Left renal pelvis (tissue), 4 donors: ENCODE measurements around the gene DMTF1. TPM values are rescaled to one million over a fixed set of nuclear protein-coding genes. Genes with fewer than 3 reads are reported as not detected.
"Not testable (repeated sequence)": the region's sequence is repeated elsewhere in the genome, so short reads cannot be mapped to it uniquely, and the experiment has no call there.

Experiments
- DNase-seq, 4 donors: peaks; one replicate each; pipeline ENCODE4 v3.0.0-alpha.2; 2013; ENCODE audit warnings: low read depth in 4 of 4, low spot score in 3 of 4
- polyA plus RNA-seq, 4 donors: library from polyadenylated mRNA; unstranded; fragments of 120-200 nt; gene quantifications; one replicate each; pipeline ENCODE4 v1.2.1, GENCODE V29; 2013; ENCODE audit not compliant: insufficient read length in 4 of 4

Gene DMTF1
- polyA plus RNA-seq, 4 donors = 138 to 236 (median 167) TPM

DNA sequence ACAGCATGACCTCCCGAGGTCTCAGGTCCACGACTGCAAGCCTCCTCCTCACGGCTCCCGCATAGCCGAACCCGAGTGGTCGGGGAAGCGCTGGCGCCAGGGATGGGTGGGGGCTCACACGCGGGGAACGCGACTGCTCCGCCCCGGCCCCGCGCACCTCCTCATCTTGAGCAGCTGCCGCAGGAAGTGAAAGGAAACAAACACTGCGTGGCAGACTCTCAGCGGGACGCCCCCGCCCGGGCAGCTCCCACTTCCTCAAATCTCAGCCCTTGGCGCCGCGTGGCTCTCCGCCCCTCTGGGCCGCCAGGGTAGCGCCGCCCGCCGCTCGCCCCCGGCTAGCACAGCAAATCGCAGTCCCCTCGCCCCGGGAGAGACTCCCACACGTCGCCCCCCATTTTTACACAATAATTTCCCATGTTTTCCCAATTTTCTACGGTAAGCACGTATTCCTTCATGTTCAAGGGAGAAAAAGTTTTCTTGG is 67.3 kb downstream of the DMTF1 start, which contains the start of gene TMEM243:
TSS of gene TMEM243 (minus strand) at position 188 of the 481 bp plus-strand sequence. CDS start 229 bp downstream, outside the sequence.
- DNase-seq = peak in 2 of 4 donors; percentile 25 to 46

DNA sequence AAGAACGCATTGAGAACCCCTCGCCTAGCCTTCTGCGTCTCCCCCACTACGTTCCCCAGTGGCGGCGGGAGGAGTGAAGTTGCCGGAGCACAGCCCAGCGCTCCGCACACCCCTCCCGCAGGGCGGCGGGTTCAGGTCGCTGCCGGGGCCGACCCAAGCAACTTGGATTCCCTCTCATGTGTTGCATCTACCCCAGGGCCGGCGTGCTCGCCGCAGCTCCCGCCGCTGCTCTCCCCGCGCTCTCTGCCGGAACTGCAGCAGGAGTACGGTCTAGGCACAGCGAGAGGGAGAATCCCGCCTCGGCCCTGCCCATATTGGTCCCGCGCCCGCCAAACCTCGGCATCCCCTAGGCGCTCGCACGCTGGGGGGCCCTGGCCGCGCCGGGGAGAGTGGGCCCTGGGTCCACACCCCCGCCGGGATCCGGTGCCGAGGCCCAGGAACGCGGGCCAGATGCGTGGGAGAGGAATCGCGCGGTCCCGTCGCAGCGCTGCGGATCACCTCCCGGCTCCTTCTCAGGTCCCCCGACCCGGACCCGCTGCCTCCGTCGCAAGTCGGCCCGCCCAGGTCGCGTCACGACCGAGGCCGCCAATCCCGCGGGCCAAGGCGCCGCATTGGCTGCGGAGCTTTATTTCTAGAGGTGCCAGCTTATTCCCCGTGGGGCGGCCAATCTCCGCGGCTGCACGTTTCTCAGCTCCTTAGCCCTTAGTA is 67.9 kb downstream of the DMTF1 start:
- DNase-seq = peak in 2 of 4 donors; percentile 47 to 50

DNA sequence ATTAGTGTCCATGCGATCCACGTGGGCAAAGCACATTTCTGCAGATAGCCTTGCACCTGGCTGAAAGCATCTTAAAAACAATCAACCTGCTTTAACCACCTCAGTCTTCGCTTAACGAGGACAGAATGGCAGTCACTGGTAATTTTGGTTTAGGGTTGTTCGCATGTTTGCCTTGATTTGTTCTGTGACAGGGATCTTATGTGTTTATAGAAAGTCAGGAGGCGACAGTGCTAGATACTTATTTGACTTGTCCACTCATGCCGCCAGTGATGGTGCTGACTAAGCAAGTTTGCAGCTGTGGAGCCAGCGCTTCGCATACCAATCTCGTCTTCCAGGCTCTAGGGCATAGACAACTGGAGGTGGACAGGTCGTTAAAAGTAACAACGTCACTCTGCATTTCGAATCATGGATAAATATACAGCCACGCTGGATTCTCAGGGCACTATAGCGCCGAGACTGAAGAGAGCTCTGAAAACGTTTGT is 68.5 kb downstream of the DMTF1 start:
- DNase-seq = peak in 1 of 4 donors; percentile 27

DNA sequence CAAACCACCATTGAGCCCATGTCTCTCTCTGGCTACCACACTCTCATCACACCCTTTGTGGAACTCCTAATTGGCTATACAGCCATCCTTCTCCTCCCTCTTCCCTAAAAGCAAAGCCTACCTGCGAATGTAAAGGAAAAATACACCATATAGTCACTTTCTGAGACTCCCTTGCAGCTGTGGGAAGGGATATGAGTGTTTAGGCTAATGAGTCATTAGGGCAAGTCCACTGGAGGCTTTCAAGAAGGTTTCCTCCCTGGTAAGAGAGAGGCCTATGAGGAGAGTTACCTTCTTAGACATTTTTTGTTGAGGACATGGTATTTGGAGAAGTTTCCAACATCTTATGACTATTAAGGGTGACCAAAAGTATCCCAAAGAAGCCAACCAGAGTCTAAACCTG is 71.4 kb downstream of the DMTF1 start:
- DNase-seq = no peak

DNA sequence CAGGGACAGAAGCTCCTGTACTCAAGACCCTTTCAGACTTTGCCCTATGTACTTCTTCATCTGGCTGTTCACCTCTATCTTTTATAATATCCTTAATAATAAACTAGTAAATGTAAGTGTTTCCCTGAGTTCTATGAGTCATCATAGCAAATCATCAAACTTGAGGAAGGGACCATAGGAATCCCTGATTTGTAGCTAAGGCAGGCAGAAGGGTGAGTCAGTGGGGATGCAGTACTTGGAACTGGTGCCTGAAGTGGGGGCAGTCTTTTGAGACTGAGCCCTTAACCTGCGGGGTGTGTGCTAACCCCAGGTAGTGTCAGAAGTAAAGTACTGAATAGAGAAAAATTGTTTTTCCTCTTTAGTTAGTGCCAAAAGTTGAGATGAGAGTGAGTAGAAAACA is 73.4 kb downstream of the DMTF1 start:
- no peak for DNase-seq

DNA sequence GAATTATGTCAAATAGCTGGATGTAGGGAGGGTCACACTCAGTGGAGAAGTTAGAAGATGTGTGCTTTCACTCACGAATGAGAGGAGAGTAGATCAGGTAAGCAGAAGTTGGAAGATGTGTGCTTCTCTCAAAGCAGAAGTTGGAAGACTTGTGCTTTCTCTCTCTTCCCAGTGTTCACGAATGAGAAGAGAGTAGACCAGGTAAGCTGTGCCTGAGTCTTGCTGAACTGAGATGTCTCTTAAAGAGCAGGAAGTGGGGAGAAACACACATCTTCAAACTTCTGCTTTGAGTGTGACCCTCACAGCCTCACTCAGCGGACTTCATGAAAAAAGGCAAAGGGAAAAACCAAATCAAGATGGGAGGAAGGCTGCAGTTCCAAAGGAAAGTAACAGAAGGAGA is 74.2 kb downstream of the DMTF1 start:
- DNase-seq = no peak

DNA sequence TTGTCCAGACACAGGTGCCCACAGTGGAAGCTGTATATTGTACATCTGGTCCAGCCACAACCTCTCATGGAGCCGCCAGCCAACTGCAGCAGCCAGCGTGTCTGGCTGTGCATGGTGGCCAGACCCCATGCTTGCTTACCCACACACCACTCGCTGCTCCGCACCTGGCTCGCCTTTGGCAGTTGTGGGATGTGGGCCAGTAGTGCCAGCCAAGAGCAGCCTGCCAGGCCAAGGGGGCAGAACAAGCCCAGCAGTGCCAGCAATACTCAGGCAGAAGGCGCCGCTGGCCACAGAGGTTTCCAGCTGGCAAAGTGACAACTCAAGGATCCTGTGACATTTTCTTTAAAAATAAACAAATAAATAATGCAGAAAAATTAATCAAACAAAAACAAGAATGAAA is 79.0 kb downstream of the DMTF1 start:
- DNase-seq = no peak

DNA sequence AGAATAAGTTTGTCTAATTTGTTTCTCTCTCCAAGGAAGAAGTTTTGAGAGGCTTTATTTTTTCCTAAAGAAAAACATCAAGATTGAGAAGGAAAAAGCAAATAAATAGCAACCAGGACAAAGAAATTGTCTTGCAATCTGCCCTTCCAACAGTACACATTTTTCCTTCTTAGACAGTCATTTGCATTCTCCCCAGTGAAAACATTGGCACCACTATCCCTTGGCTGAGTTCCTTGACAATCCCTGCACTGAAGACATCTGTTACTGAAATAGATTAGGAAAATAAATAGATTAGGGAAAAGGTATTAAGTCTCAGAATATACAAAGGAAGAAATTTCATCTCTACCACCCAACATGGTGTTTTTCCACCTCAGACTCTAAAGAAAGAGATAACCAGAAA is 79.5 kb downstream of the DMTF1 start:
- DNase-seq = no peak

DNA sequence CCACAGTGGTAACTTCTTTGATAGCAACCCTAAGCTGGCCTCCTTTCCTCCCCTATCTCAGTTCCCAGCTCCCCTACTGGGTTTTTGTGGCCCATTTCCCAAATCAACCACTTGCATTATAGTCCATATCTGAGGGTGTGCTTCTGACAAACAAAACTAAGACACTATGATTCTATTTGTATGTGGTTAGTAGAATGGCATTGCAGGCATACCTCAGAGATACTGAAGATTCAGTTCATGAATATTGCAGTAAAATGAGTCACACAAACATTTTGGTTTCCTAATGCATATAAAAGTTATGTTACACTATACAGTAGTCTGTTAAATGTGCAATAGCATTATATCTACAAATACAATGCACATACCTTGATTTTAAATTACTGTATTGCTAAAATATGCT is 82.7 kb downstream of the DMTF1 start:
- no peak for DNase-seq

DNA sequence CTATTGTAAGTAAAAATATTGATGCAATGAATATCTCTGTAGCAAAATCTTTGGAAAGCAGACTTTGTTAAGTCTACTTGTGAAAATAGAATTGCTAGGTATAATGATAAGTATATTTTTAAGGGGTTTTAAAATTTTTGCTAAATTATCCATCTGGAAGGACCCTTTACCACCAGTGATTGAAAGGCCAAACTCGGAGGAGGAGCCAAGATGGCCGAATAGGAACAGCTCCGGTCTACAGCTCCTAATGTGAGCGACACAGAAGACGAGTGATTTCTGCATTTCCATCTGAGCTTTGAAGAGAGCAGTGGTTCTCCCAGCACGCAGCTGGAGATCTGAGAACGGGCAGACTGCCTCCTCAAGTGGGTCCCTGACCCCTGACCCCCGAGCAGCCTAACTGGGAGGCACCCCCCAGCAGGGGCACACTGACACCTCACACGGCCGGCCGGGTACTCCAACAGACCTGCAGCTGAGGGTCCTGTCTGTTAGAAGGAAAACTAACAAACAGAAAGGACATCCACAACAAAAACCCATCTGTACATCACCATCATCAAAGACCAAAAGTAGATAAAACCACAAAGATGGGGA is 86.3 kb downstream of the DMTF1 start:
- not testable (repeated sequence) for DNase-seq

DNA sequence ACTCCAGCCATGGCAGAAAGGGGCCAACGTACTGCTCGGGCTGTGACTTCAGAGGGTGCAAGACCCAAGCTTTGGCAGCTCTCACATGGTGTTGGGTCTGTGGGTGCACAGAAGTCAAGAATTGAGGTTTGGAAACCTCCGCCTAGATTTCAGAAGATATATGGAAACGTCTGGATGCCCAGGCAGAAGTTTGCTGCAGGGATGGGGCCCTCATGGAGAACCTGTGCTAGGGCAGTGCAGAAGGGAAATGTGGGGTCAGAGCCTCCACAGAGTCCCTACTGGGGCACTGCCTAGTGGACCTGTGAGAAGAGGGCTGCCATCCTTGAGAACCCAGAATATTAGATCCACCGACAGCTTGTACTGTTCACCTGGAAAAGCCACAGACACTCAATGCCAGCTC is 93.4 kb downstream of the DMTF1 start:
- DNase-seq = not testable (repeated sequence)

Other genes starting within 250 kb of the DMTF1 start
- 1 to 10 TPM; 2.9 to 7.7 (median 6.9) TPM for gene ELAPOR2, start 92.8 kb upstream of the DMTF1 start, polyA plus RNA-seq
- 10 to 100 TPM; 31.5 to 47.2 (median 39.7) TPM for gene TMEM243, start 67.3 kb downstream of the DMTF1 start, polyA plus RNA-seq
- 10 to 100 TPM; 21.6 to 44.8 (median 35.6) TPM for gene CROT, start 193.2 kb downstream of the DMTF1 start, polyA plus RNA-seq